LHCN-M2 (cell line): ENCODE data around the gene ATAD1. TPM values are rescaled to one million over a fixed set of nuclear protein-coding genes. Genes with fewer than 3 reads are reported as not detected.
"Not testable (repeated sequence)": the region's sequence is repeated elsewhere in the genome, so short reads cannot be mapped to it uniquely, and the experiment has no call there.

Experiments
- DNase-seq: peaks from one replicate; pipeline ENCODE4 v3.0.0-alpha.2; 2012; ENCODE audit warnings: low read depth
- total RNA-seq: library from RNA; depleted of rRNA; stranded (reverse); fragments of >200 nt; gene quantifications from 2 replicates; pipeline ENCODE4 v1.2.3, GENCODE V29; 2014

The ATAD1 gene
- total RNA-seq, 1 experiment from 2014 or later = 32.3 TPM

DNA sequence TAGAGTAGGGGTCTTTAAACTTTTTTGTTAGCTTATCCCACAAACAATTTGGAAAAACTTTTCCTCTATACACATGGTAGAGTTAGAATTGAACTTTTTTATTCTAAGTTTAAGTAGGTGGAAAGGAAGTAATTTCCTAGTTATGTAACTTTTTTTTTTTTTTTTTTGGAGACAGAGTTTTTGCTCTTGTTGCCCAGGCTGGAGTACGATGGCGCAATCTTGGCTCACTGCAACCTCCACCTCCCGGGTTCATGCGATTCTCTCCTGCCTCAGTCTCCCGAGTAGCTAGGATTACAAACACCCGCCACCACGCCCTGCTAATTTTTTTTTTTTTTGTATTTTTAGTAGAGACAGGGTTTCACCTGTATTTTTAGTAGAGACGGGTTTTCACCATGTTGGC is 28.7 kb upstream of the ATAD1 start:
- not testable (repeated sequence) for DNase-seq

- no peak for DNase-seq
These were observed 28.0 kb upstream of the ATAD1 start for GRCh38 chr10:87846023-87846422.

DNA sequence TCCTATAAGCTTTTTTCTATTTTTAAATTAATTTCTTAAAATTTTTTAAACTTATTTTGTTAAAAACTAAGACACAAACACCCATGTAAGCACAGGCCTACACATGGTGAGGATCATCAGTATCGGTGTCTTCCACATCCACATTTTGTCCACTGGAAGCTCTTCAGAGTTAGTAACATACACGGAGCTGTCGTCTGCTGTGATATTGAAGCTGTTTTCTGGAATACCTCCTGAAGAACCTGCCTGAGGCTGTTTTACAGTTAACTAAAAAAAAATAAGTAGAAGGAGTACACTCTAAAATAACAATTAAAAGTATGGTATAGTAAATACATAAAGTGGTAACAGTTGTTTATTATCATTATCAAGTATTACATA is 27.6 kb upstream of the ATAD1 start:
- DNase-seq = no peak

GRCh38 chr10:87844837-87845623 is 27.0 kb upstream of the ATAD1 start:
- DNase-seq = peak; percentile 63

GRCh38 chr10:87843714-87844113 is 25.7 kb upstream of the ATAD1 start:
- no peak for DNase-seq

GRCh38 chr10:87842776-87843497 is 24.9 kb upstream of the ATAD1 start:
- DNase-seq = peak; percentile 83

DNA sequence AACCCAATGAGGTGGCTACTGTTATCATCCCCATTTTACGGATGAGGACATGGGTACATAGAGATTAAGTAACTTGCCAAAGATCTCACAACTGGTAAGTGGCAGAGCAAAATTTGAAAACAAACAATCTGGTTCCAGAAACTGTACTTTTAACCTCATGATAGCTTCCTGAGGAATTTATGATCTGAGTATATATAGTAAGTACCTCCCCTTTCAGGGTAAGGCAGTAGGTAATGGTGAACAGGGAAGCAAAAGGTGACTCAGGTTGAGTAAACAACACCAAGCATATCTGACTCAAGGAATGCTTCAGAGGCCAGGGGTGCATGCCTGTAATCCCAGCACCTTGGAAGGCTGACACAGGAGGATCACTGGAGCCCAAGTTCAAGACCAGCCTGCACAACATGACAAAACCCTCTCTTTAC is 24.2 kb upstream of the ATAD1 start:
- no peak for DNase-seq

- DNase-seq = no peak
These were observed 23.2 kb upstream of the ATAD1 start for GRCh38 chr10:87841186-87841585.

DNA sequence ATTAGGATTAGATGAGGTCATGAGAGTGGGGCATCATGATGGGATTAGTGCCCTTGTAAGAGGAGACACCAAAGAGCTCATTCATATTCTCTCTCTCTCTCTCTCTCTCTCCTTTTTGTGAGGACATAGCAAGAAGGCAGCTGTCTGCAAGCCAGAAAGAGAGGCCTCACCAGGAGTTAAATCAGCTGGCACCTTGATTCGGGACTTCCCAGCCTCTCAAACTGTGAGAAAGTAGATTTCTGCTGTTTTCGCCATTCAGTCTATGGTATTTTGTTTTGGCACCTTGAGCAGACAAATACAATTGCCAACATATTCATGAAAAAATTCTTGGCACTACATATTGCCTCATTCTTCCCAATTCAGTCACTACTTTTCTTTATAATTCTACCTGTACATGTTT is 20.6 kb upstream of the ATAD1 start:
- DNase-seq = no peak

DNA sequence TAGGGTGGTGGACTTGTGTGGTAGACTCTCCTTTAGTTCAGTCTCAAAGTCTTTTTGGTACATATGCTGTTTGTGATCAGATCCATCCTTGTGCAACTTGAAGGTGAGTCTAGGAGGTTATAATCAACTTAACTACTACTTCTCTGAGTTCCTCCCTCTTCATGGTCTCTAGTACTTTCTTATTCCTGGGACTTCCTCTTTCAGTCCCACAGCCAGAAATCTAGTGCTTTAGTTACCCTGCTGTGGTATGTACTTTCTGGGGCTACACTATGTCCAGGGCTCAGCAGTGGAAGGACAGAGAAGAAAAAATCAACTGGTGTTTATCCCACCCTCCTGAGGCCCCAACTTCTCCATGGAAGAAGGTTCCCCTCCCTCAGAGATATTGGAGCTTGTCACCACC is 19.4 kb upstream of the ATAD1 start:
- DNase-seq = no peak

GRCh38 chr10:87836098-87836497 is 18.1 kb upstream of the ATAD1 start:
- no peak for DNase-seq

DNA sequence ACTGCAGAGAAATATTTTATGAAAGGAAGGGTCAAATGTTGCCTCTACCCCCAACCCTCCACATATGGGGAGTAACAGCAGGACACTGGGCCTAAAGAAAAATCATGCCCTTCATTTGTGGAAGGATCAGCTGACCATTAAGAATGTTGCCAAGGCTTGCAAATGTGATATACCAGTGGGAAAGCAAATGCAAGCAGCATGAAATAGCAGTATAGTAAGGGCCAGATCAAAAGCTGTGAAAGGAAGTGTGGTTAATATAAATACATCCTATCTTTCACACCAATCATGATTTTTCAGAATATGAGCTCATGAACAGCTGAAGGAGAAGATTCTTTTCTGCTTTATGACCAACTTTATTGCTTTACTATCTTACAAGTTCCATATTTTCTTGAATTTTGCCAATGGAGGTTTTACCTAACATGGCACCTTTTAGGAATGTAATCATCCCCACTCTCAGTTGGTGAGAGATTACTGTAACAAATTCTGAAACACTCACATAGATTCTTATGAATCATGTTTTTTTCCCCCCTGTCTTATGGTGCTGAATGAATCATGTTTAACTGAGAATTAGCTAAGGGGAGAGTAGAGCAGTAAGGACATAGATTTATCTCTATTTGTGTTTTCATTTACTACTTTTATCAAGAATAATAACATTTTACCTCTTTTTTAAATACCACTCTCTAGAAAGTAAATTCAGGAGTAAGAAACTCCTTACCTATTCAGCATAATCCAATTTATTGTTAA is 12.1 kb upstream of the ATAD1 start:
- no peak for DNase-seq

DNA sequence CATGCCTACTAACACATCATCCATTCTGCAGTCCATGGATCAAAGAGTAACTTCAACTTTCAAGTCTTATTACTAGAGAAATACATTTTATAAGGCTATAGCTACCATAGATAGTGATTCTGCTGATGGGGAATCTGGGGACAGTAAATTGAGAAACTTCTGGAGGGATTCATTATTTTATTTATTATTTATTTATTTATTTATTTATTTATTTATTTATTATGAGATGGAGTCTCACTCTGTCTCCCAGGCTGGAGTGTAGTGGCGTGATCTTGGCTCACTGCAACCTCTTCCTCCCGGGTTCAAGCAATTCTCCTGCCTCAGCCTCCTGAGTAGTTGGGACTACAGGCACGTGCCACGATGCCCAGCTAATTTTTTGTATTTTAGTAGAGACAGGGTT is 11.0 kb upstream of the ATAD1 start:
- not testable (repeated sequence) for DNase-seq

GRCh38 chr10:87827681-87828080 is 9.7 kb upstream of the ATAD1 start:
- no peak for DNase-seq

- no peak for DNase-seq
These were observed 8.6 kb upstream of the ATAD1 start for GRCh38 chr10:87826653-87827052.

- no peak for DNase-seq
These were observed 1.2 kb upstream of the ATAD1 start for GRCh38 chr10:87819289-87819585.

GRCh38 chr10:87818505-87819288 is 671 bp upstream of the ATAD1 start:
- peak; percentile 44 for DNase-seq

DNA sequence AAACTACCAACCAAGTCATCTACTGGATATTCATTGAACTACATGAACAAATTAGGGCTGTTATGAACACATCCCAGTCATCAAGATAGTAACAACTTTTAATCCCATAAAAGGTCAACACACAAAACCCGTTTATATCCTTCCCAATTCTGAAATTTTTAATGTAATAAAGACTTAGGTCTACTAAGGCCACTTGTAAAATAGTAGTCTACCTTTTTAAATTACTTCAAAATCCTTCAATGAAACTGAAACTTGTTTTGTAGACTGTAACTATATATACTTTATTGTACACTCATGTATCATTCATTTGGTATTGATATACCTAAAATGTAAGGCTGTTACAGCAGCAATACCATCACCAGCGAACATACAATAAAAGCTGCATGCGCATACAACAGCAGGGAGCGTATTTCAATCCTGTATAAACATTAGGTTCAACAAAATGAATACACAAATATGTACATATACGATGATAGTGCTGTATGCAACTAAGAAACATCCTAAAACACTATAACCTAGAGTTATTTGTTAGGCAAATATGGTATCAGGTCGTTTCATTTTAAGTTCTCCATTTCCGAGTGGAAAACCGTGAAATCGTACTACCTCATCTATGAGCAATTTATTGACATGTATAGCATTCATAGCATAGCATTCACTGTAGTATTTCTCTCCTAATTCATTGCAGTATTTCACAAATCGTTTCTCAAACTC is 973 bp downstream of the ATAD1 start:
- peak; percentile 11 for DNase-seq

DNA sequence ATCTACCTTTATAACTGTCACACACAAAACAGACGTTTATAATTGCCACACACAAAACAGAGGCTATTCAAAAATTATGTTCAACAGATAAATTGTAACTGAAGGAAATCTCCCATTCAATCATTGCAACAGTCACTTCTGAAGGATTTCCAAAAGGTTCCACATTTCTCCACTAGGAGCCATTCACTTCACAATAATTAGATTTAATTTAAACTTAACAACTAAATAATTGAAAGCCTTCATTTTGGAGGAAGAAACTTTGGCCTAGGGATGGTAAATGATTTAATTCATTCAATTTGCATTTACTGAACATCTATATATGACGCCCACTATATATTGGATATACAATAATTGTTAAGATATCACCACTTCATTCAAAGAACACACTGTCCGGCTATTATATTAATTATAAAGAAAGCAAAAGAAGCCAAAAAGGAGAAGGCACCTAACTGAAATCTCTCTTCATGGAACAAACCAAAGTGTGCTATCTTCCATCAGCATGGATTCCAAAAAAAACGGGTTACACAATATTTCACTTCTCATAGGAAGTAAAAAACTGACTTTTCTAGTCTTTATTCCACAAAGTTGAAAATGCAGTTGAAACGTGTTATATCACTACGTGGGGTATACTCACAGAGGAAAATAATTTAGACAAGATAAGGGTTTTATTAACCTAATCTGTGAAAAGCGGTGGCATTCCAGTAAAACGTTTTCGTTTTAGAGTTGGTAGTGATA is 1.7 kb downstream of the ATAD1 start:
- DNase-seq = no peak

DNA sequence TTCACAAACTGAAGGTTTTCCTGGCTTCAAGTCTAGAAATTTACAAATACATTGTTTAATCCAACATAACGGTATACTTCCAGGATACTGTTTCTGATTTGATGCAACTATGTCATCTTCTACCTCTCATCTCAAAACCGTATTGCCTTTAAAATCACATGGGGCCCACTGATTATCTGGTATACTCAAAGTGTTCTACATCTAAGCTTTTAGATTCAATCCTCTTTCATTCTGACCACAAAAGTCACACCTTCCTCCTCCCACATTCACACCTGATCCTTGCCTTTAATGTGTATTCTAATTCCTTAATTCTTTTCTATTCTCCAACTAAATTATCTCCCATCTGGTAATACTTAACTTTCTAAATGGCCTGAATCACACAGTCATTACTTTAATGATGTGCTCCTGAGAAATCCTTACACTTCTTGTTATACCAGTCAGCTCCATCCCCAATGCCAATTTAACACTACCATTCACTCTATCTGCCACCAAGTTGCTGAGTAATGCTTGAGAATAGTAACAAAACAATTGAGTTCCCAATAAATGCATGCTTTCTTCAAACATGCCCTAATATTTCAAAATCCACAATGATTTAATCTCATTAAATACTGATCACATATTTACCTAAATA is 13.0 kb downstream of the ATAD1 start:
- DNase-seq = no peak
